Stimulated activated CD4-positive, alpha-beta T cell treated with anti-CD3 and anti-CD28 coated beads, Interleukin-1b, Interleukin-23, amount 100 ng/mL, for 24 hours (primary cell): ENCODE measurements around the gene WDR64.

ENCODE experiments used
- DNase-seq, 4 experiments: peaks; one replicate each; pipeline ENCODE4 v3.0.0-alpha.2; 2020; ENCODE audit warnings: low read depth in 4 of 4, low spot score in 1 of 4

WDR64 gene

GRCh38 chr1:241652012-241652411, at the start of gene WDR64:
Gene WDR64 (plus strand): TSS chr1:241652281. CDS start chr1:241652485, 204 bp downstream.
- no peak for DNase-seq

DNA sequence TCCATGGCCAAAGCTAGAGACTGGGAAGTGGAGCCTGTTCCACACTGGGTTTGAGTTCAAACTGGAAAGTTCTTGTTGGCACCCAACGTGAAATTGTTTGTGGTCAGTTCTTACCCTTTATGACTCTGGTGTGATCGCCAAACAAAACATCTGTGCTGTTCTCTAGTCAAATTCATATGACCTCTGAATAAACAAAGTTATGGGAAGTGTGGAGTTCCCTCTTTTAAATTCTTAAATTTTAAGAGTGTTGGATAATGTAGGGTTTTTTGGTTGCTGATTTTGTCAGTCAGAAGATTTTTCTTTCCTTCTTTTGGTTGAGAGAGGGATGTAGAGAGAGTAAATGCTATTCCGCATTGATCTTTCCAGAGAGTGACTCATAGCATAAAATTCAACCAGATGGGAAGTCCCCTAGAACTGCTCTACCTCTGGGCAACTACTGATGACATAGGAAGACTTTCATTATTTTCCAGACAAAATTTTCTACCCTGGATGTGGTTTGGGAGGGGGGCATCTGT, 48.3 kb upstream of the WDR64 start:
- no peak for DNase-seq

DNA sequence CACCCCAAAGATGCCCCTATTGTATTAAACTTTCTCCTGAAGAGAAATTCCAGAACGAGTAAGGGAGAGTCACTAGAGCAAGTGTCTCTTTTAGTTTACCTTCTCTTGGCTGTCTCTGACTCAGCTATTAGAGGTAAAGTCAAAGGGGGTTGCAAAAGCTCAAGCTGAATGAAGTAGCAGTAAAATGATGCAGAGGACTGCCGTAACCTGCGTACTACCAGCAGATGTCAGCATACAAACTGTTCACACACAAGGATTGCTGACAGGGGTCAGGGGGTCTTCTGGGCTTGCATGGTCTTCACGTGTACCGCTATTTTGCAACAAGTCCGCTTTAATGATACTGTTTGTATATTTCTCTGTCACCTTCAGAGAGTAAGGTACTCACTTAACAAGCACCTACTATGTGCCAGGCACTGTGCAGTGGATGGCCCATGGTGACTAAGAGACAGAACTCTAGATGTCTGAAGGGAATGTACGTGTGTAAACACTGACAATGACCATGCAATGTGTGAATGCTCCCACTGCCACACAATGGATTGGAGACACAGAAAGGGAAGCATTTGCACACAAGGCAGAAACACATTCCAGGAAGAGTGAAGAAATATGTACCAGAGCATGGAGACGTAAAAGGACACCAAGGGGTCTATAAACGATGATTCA, 46.8 kb upstream of the WDR64 start:
- DNase-seq, result no peak

- no peak for DNase-seq
Observed at GRCh38 chr1:241606544-241606943, 45.5 kb upstream of the WDR64 start.

GRCh38 chr1:241607497-241607896, 44.6 kb upstream of the WDR64 start:
- DNase-seq, result no peak

- no peak for DNase-seq
Observed at GRCh38 chr1:241608379-241609033, 43.6 kb upstream of the WDR64 start.

GRCh38 chr1:241610056-241610815, 41.8 kb upstream of the WDR64 start:
- no peak for DNase-seq

- no peak for DNase-seq
Observed at GRCh38 chr1:241611063-241611462, 41.0 kb upstream of the WDR64 start.

DNA sequence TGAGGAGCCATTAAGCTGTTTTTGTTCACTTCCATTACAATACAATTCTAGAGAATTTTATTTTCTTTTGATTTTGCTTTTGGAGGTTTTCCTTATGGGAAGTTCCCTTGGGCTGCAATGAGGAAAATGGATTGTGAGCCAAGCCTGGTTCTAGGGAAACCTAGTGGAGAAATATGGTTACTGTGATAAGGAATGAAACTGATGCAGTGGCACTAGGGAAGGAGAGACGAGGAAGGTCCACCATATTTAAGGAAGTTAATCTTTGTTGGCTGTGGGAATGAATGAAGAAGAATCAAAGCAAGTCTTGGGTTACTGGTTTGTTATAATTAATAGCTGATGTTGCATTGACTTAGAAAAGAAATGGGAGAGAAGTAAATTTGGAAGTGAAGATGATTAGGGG, 40.3 kb upstream of the WDR64 start:
- no peak for DNase-seq

DNA sequence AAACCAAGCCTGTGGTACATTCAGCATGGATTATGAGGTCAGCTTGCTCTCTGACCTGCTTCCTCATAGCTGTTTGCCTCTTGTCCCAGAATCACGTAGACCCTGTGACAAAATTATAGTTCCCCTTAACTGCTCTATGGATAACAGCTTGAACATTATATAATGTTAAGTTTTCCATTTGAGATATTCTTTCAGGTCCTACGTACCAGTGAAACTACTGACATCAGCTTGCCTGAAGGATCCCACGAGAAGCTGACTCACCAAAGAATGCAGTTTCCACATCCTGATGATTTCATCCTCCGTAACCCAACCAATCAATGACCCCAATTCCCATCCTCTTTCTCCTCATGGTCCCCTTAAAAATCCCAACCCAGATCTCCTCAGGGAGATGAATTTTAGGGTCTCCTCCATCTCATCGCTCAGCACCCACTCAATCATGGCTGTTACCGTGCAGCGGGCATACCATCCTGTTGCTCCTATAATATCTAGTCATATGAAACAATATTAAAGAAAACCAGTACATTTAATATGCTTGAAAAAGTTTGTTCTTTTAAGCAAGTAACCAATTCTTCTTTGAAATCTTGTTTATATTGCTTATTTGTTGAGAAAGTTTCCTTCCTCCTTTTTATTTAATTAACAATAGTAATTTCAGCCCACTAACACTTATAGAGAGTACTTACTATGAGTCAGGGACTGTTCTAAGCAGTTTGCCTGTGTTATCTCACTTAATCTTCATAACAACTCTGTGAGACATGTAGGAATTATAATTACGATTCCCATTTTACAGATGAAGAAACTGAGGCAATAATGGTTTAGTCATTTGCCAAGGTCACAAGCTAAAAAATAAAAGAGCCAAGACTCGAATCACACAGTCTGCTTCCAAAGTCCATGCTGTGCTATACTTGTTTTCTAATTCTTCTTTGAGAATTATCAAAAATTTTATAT, 39.3 kb upstream of the WDR64 start:
- DNase-seq, result no peak

DNA sequence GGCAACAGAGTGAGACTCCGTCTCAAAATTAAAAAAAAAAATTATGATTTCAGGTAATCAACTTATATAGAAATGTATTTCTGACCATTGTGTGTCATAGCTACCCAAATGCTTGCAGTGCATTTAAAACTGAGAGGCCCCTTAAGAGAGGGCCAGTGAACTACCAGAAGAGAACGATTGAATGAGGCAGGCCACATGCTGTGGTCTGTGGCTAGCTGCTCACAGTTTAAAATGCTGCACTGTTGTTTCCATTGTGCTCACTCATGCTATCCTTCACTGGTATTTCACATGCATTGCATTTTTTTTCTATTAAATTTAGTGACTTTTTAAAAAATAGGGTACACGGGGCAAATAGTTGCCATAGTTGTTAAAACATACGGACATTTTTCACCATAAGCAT, 37.9 kb upstream of the WDR64 start:
- DNase-seq, result no peak

GRCh38 chr1:241614572-241614971, 37.5 kb upstream of the WDR64 start:
- DNase-seq, result no peak

GRCh38 chr1:241615043-241615974, 36.8 kb upstream of the WDR64 start:
- DNase-seq, result no peak

- DNase-seq, result no peak
Observed at GRCh38 chr1:241617426-241617825, 34.7 kb upstream of the WDR64 start.

- DNase-seq, result no peak
Observed at GRCh38 chr1:241622669-241623068, 29.4 kb upstream of the WDR64 start.

- no peak for DNase-seq
Observed at GRCh38 chr1:241624935-241625334, 27.1 kb upstream of the WDR64 start.

DNA sequence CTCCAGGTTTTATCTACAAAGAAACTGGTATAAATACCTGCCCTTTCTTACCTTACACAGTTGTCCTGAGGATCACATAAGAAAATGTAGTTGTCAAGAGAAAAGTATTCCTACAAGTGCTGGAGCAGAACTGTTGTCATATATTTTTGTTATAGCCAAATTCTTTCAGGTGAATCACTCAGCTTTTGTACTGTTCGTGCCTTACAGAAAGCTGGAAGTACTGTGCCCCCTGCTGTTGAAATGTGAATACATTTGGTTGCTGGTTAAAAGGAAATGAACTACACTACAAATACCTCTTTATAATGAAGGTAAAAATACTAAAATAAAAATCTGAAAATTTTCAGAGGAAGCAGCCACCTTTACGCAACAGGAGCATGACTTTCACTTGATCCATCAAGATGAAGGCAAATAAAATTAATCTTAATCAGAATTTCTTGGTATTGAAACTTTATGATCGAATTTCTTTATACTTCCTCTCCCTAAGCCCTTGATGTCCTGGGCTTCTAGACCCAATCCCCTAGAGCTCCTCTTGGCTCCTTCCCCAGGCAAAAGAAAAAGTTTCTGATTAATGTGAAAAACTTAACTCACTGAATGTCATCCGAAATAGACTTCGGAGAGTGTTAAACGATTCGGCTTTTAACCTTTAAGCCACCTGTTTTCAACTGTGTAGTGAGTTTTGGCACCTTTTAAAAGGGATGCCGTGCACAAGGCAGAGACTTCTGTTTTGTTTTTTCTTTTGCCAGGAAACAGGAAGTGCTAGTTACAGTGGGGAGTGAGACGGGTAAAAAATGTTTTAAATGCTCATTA, 24.4 kb upstream of the WDR64 start:
- DNase-seq, result peak in 1 of 4 experiments; percentile 7

GRCh38 chr1:241630005-241630404, 22.1 kb upstream of the WDR64 start:
- DNase-seq, result no peak

DNA sequence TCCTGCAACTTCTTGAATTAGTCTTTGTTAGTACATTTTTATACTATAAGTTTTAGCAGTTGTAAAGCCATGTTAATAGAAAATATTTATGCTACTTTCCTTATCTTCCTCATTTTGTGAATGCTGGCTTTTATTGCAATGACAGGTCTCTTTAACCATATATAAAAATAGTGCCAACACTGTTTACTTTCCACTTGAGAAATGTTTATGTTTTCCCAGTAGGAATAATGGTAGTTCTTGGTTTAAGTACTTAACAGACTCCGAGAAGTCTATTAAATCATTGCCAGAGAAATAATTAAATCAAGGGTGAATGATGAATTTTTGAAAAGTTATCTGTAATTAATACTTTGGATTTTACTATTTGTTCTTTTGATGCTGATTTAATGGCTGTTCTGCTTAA, 21.6 kb upstream of the WDR64 start:
- DNase-seq, result no peak
